Effector memory CD8-positive, alpha-beta T cell (primary cell): ENCODE measurements around the gene OSCP1.

Experiments
- ATAC-seq: fragments of 150-1000 bp; cut with Tn5 transposase; replicated peaks from 2 replicates; pipeline ENCODE4 v1.10.0; 2021; ENCODE audit warnings: mild to moderate bottlenecking, moderate library complexity
- DNase-seq, 3 experiments: peaks; one replicate each; pipeline ENCODE4 v3.0.0; 2021
- H3K27ac Mint-ChIP-seq, 2 donors: one replicate each; pipeline ENCODE4 v1.8.0; 2022; ENCODE audit warnings: mild to moderate bottlenecking in 2 of 2, mixed read lengths in 2 of 2, moderate library complexity in 2 of 2
- H3K27me3 Mint-ChIP-seq, 2 donors: one replicate each; pipeline ENCODE4 v1.8.0; 2022; ENCODE audit warnings: mixed read lengths in 2 of 2
- H3K36me3 Mint-ChIP-seq: one replicate; pipeline ENCODE4 v1.8.0; 2022; ENCODE audit warnings: mild to moderate bottlenecking, moderate library complexity, mixed read lengths; ENCODE audit not compliant: insufficient read depth
- H3K4me1 Mint-ChIP-seq, 2 donors: one replicate each; pipeline ENCODE4 v1.8.0; 2022; ENCODE audit warnings: low read depth in 2 of 2, mixed read lengths in 2 of 2
- H3K4me3 Mint-ChIP-seq, 2 donors: one replicate each; pipeline ENCODE4 v1.8.0; 2022; ENCODE audit warnings: mild to moderate bottlenecking in 2 of 2, mixed read lengths in 2 of 2, moderate library complexity in 2 of 2
- H3K9me3 Mint-ChIP-seq, 2 donors: one replicate each; pipeline ENCODE4 v1.8.0; 2022; ENCODE audit warnings: mixed read lengths in 2 of 2

Gene OSCP1

DNA sequence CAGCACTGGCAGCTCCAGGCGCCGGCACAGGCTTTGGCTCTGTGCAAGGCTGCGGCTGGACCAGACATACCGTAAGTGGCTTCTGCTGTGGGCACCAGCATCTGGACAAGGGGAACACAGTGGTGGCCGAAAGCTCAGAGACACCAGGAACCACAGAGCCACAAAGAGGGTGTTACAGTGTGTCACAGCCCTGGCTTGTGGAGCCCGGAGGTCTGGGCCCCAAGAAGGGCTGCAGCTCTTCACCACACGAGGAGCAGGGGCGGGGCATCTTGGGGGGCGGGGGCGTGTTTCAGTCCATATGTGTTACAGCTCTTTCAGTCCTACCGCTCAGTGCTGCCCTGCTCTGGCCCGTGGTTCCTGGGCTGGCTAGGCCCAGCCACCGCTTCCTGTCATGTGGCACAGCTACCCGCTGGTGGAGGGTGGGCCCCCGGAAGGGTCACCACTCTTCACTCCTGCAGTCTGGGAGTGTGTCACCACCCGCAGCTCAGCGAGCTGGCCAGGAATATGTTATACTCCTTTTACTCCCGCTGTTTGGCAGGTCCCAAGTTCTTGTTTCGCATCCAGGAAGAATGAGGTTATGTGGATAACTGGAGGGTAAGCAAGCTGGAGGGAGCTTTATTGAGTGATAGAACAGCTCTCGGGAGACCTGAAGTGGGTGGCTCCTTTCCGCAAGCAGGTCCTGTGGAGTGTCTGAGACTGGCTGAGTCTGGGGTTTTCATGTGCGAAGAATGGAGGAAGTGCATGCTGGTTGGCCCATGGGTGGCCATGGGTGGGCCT lies 49.2 kb downstream of the OSCP1 start:
- Mint-ChIP-seq H3K4me3 (peak overlapping the region; percentile 33 to 80), H3K36me3 (peaks cover 11% of the 10 kb centered on the region), H3K27me3 (no peaks in the 10 kb centered on the region), H3K4me1 (peaks cover 23% of the 10 kb centered on the region in 2 donors), H3K9me3 (no peaks in the 10 kb centered on the region), H3K27ac (peak overlapping the region; percentile 89)
- DNase-seq, result peak; percentile 22 to 41 (median 34)
- peak; percentile 60 for ATAC-seq

DNA sequence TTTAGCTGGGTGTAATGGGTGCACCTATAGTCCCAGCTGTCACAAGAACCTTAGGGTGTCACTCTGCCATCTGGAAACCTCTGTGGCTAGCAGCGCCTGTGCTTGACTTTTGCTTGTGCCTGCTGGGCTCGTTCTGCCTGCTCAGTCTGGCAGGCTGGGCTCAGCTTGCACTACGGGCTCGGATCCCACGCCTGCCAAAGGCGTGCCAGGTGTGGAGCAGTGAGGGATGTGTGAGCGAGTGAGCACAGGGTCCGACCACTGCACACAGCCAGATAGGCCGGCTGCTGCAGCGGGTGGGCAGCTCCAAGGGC lies 49.8 kb downstream of the OSCP1 start:
- H3K27ac Mint-ChIP-seq, result peak overlapping the region; percentile 89
- no peaks in the 10 kb centered on the region for H3K9me3 Mint-ChIP-seq
- peak overlapping the region in 1 of 2 donors; percentile 80 for H3K4me3 Mint-ChIP-seq
- peaks cover 11% of the 10 kb centered on the region for H3K36me3 Mint-ChIP-seq
- H3K27me3 Mint-ChIP-seq, result no peaks in the 10 kb centered on the region
- ATAC-seq (peak; percentile 13), DNase-seq (no peak)
- peaks cover 23% of the 10 kb centered on the region in 2 donors for H3K4me1 Mint-ChIP-seq

DNA sequence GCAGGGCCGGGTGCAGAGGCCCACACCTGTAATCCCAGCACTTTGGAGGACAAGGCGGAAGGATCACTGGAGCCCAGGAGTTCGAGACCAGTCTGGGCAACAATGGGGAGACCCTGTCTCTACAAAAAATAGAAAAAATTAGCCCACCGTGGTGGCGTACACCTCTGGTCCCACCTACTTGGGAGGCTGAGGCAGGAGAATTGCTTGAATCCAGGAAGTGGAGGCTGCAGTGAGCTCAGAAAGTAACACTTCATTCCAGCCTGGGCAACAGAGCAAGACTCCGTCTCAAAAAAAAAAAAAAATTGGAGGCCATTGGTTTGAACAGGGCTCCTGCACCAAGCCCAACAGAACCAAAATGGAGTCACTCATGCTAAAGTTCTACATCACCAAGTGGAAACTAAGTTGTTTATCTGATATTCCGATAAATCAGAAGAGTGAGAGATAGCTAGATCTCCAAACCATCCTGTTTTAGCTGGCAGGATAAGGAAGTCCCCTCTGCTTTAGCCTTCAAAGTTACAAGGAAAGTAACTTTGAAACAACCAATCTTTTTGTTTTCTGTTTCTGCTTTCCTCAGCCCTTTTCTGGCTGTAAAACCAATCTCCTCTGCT lies 51.8 kb downstream of the OSCP1 start:
- DNase-seq (no peak), ATAC-seq (no peak)
- peak overlapping the region; percentile 96 to 98 for H3K4me3 Mint-ChIP-seq
- H3K36me3 Mint-ChIP-seq, result peaks cover 11% of the 10 kb centered on the region
- H3K27me3 Mint-ChIP-seq, result no peaks in the 10 kb centered on the region
- H3K4me1 Mint-ChIP-seq, result peaks cover 27 to 28% of the 10 kb centered on the region in 2 donors
- H3K9me3 Mint-ChIP-seq, result no peaks in the 10 kb centered on the region
- peak overlapping the region; percentile 96 to 98 for H3K27ac Mint-ChIP-seq

DNA sequence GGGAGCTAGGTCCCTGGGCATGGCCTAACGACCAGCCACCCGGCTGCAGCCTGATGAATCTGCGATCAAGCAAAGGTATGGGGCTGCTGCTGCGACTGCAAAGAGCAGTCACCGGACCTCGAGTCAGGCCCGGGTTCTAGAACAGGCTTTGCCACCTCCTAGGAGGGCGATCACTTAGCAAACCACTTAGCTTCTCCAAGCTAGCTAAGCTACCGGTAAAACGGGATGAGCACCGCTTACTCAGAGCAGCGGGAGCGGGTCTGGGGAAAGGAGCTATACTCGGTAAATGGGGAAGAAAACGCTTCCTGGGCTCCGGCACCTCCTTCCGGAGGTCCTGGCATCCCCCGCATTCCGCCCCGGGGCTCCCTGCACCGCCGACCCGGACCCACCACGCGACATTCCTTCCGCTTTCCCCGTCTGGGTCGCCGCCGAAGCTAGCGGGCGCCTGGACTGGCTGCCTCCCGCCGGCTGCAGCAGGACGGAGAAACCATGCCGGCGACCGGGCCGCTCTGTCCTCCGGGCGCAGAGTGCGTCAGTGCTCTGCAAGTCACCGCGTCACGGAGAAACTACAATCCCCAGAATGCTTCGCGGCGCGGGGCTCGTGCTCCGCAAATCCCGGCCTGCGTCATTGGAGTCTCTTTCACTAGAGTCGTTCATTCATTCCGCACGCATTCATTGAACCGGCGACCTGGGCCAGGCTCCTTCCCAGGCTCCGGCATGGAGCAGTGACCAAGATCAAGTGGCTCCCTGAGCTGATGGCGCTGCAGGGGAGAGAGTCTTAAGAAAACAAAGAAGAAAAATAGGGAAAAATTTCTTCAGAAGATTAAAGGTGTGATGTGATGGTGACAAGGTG lies 52.6 kb downstream of the OSCP1 start, which contains the start of gene LSM10:
LSM10 (minus strand) TSS at position 531 of the 853 bp plus-strand sequence. CDS start 3,779 bp downstream, outside the sequence.
- Mint-ChIP-seq H3K9me3 (no peaks in the 10 kb centered on the region), H3K27me3 (no peaks in the 10 kb centered on the region), H3K4me3 (peak within 1 kb of the TSS; percentile 96 to 98), H3K4me1 (peaks cover 29 to 30% of the 10 kb centered on the region in 2 donors), H3K36me3 (peaks cover 17% of the 10 kb centered on the region), H3K27ac (peak within 1 kb of the TSS; percentile 96 to 98)
- ATAC-seq (peak; percentile 85), DNase-seq (peak; percentile 85 to 87 (median 85))

DNA sequence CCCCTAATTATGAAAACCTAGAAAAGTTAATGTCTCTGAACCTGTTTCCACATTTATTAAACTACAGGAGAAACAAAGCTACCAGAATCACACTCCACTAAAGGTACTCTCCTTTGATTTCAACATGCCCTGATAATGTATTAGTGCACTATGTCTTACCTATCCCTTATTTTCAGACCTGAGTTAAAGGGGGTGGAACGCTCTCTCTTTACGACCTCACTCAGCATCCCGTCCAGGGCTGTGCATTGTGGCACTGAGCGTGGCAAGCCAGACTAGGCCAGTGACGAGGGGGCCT lies 53.2 kb downstream of the OSCP1 start:
- H3K9me3 Mint-ChIP-seq, result no peaks in the 10 kb centered on the region
- peaks cover 18% of the 10 kb centered on the region for H3K36me3 Mint-ChIP-seq
- peak overlapping the region; percentile 96 to 98 for H3K27ac Mint-ChIP-seq
- peaks cover 29 to 33% of the 10 kb centered on the region in 2 donors for H3K4me1 Mint-ChIP-seq
- ATAC-seq, result peak; percentile 38
- DNase-seq, result no peak
- no peaks in the 10 kb centered on the region for H3K27me3 Mint-ChIP-seq
- peak overlapping the region; percentile 96 to 98 for H3K4me3 Mint-ChIP-seq

DNA sequence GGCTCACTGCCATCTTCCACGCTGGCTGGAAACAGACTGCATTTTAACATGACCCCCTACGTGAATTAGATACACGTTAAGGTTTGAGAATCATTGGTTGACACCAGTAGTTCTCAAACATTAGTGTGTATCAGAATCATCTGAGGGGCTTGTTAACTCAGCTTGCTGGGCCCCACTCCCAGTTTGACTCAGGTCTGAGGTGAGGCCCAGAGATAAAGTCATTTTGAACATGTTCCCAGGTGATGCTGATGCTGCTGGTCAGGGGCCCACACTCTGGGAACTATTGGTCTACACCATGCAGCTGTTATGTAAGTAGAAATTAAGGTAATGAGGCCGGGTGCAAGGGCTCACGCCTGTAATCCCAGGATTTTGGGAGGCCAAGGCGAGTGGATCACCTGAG lies 53.9 kb downstream of the OSCP1 start:
- no peaks in the 10 kb centered on the region for H3K27me3 Mint-ChIP-seq
- ATAC-seq, result no peak
- peaks cover 21% of the 10 kb centered on the region for H3K36me3 Mint-ChIP-seq
- no peak for DNase-seq
- H3K27ac Mint-ChIP-seq, result peak overlapping the region; percentile 96 to 98
- peak overlapping the region; percentile 96 to 98 for H3K4me3 Mint-ChIP-seq
- no peaks in the 10 kb centered on the region for H3K9me3 Mint-ChIP-seq
- peaks cover 29 to 34% of the 10 kb centered on the region in 2 donors for H3K4me1 Mint-ChIP-seq

DNA sequence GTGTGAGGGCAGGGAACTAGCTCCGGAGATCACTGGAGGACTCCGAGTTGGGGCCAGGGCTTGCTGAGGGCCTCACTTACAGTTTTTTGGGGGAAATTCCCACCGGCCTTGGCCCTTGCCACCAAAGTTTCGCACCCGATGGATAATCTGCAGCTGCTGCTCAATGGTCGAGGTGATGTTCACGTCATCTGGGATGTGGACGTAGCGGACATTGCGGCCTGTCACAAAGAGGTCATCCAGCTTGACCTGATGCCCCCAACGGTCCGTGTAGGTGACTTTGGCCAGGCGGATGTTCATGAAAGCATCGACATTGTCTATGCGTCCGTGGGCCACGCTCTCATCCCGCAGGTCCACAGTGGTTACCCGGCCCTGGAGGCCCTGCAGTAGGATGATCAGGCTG lies 56.6 kb downstream of the OSCP1 start:
- Mint-ChIP-seq H3K27me3 (no peaks in the 10 kb centered on the region), H3K36me3 (peaks cover 29% of the 10 kb centered on the region), H3K4me3 (no peak overlapping the region), H3K27ac (no peak overlapping the region), H3K4me1 (peaks cover 20 to 34% of the 10 kb centered on the region in 2 donors), H3K9me3 (no peaks in the 10 kb centered on the region)
- DNase-seq (no peak), ATAC-seq (no peak)

DNA sequence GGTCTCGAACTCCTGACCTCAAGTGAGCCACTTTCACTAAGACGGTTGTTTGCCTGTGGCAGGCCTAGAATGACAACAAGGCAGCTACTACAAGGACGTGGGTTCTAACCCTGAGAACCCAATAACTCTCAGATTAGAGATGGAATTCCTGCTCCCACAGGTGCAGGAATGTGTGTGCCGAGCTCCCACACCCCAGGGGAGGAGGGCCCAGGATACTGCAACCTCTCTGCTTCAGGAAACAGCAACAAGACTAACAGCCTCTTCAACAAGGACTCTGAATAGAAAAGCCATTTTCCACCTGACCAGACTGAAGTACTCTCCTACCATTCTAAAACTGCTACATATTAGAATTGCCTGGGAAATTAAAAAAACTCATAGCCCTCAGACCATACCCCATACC lies 57.4 kb downstream of the OSCP1 start:
- ATAC-seq, result no peak
- DNase-seq, result no peak
- Mint-ChIP-seq H3K9me3 (no peaks in the 10 kb centered on the region), H3K4me1 (peaks cover 16 to 30% of the 10 kb centered on the region in 2 donors), H3K27ac (no peak overlapping the region), H3K27me3 (no peaks in the 10 kb centered on the region), H3K4me3 (no peak overlapping the region), H3K36me3 (peaks cover 26% of the 10 kb centered on the region)

DNA sequence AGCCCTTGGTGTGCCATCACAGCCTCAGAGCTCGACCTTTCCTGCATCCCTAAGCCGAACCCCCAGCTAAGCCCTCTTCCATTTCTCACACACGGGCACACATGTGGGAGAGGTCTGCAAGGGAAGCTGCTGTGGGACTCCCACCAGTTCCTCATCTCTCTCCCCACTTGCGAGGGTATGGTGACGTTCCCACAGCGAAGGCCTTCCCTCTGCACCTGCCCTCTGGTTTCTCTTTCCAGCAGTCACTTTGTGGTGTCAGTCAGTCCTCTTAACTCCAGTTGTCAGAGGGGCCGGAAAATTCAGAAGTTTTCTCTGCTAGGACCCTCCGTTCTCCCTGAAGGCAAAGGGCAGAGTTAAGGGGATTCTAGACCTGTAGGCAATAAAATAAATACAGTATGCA lies 59.0 kb downstream of the OSCP1 start:
- H3K4me3 Mint-ChIP-seq, result no peak overlapping the region
- DNase-seq (no peak), ATAC-seq (no peak)
- no peaks in the 10 kb centered on the region for H3K9me3 Mint-ChIP-seq
- H3K4me1 Mint-ChIP-seq, result peaks cover 15 to 24% of the 10 kb centered on the region in 2 donors
- no peak overlapping the region for H3K27ac Mint-ChIP-seq
- peaks cover 27% of the 10 kb centered on the region for H3K36me3 Mint-ChIP-seq
- no peaks in the 10 kb centered on the region for H3K27me3 Mint-ChIP-seq

DNA sequence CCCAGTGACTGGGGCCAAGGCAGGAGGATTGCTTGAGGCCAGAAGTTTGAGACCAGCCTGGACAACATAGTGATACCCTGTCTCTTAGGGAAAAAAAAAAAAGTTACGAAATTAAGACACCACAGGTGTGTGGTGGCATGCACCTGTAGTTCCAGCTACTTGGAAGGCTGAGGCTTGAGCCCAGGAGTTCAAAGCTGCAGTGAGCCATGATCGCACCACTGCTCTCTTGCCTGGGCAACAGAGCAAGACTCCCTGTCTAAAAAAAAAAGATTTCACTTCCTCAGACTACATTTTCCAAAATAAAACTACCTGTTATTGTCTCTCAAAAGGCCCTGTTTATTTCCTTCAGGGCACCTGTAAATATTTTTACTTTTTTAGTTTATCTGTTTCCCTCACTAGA lies 59.8 kb downstream of the OSCP1 start:
- Mint-ChIP-seq H3K4me3 (no peak overlapping the region), H3K9me3 (no peaks in the 10 kb centered on the region), H3K36me3 (peaks cover 35% of the 10 kb centered on the region), H3K27me3 (no peaks in the 10 kb centered on the region), H3K27ac (peak overlapping the region in 1 of 2 donors; percentile 65), H3K4me1 (peaks cover 16 to 26% of the 10 kb centered on the region in 2 donors)
- ATAC-seq, result no peak
- DNase-seq, result no peak

DNA sequence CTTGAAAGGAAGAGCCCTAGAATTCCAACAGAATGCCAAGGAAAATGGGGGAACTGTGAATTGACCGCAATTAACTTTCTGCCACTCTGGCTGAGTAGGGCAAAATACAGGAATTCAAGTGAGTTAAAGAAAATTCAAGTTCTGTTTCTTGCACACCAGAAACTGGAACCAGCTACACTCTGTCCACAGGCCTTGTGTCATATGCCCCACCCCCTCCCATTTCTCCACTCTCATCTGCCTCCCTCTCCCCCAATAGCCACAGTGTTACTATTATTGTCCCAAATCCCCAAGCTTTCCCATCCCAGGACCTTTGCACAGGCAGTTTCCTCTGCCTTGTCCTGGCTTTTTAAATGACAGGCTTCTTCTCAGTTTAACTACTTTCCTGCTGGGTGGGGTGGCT lies 60.3 kb downstream of the OSCP1 start:
- H3K36me3 Mint-ChIP-seq, result peaks cover 38% of the 10 kb centered on the region

DNA sequence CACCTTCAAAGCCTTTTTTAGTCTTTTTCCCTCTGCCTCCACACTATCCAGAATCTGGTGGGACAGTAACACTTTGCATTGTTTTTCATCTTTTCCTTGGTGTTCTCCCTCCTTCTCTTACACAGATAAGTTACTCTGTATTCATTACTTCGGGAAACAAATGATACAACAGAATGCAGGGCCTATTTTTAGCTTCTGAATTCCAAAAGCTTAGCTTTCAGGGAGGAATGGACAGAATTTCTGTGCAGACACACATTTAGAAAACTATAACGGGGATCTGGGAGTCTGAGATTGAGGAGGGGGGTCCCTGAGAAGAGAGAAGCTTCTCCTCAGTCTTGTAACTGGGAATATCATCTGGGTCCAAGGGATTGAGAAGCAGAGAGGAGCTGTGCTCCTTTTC lies 61.0 kb downstream of the OSCP1 start:
- DNase-seq (no peak), ATAC-seq (no peak)
- H3K4me1 Mint-ChIP-seq, result peaks cover 21 to 30% of the 10 kb centered on the region in 2 donors
- peak overlapping the region; percentile 56 to 74 for H3K27ac Mint-ChIP-seq
- H3K4me3 Mint-ChIP-seq, result no peak overlapping the region
- peaks cover 46% of the 10 kb centered on the region for H3K36me3 Mint-ChIP-seq
- H3K9me3 Mint-ChIP-seq, result no peaks in the 10 kb centered on the region
- no peaks in the 10 kb centered on the region for H3K27me3 Mint-ChIP-seq

More for the DNA sequence above, 60.3 kb downstream of the OSCP1 start:
- ATAC-seq (no peak), DNase-seq (no peak)
- Mint-ChIP-seq H3K27ac (peak overlapping the region in 1 of 2 donors; percentile 65), H3K4me3 (no peak overlapping the region), H3K9me3 (no peaks in the 10 kb centered on the region), H3K4me1 (peaks cover 18 to 26% of the 10 kb centered on the region in 2 donors), H3K27me3 (no peaks in the 10 kb centered on the region)

DNA sequence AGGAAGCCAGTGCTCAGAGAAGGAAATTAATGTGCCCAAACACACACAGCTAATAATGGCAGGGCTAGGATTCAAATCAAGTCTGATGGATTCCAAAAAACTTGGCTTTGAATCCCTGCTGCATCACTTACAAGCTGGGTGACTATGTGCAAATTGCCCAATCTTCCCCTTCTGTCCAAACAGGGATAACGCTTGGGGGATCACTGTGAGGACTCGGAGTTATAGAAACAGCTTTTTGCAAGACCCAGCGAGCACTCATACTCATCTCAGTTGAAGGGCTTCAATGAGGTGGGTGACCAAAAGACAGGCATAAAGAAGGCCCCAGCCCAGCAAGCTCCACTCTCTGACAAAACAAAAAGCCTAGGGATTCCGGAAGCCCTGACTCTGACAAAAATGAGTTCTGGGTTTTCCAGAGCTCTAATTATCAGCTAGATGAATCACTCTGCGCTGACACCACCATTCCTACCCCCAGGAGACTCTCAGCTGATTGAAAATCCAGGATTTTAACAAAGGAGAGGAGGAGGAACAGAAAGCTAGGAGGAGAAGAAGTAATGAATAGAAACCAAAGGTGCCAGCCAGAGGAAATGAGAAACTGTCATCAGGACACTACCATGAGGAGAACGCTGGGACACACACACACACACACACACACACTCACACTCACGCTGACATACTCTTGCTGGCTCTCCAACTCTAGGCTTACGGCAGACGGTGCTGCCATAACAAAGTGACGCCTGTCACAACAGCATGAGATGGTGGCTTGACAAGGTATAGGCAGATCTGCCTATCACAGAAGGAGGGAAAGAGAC lies 62.9 kb downstream of the OSCP1 start:
- Mint-ChIP-seq H3K27me3 (no peaks in the 10 kb centered on the region), H3K4me3 (peak overlapping the region in 1 of 2 donors; percentile 94), H3K27ac (peak overlapping the region; percentile 89 to 98), H3K36me3 (peaks cover 40% of the 10 kb centered on the region), H3K9me3 (no peaks in the 10 kb centered on the region), H3K4me1 (peaks cover 32 to 40% of the 10 kb centered on the region in 2 donors)
- ATAC-seq (no peak), DNase-seq (no peak)
